ENCODE measurements around the gene IQSEC1. TPM values are rescaled to one million over a fixed set of nuclear protein-coding genes. Genes with fewer than 3 reads are reported as not detected.

Gene IQSEC1
- polyA plus RNA-seq, 4 donors: 1.1 to 24.8 (median 7.8) TPM

DNA sequence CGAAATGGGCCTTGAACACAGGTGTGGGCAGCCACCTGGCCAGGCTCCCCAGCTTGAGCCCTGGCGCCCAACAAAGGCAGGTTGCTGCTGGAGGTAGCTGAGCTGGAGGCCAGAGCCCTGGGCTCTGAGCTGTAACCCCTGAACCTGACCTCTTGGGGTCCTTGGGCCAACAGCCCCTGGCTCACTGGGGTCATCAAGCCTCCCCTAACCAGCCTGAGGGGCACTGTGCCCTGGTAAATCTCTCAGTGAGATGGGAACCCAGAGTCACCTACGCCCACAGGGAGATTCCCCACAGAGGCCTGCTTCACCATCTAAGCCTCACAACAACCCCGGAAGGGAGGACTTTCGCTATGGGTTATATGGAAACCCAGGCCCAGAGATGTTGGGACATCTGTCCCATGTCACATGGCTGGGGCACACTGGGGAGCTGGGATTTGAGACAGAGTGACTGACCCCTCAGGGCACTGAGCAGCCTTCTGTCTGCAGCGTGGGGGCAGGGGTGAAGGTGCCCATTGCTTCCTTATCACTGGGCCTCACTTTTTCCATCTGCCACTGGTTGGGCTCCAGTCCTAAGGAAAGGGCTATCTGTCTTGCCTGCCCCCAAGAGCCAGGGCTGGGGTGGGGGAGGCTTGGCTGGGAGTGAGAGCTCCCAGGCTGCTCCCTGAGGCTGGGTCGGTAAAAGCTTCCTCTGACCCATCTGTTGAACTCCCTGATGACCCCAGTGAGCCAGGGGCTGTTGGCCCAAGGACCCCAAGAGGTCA, 59.1 kb downstream of the IQSEC1 start:
- peaks cover 0 to 4% (median 0%) of the 10 kb centered on the region in 3 donors for H3K27me3 ChIP-seq (ENCODE audit: control insufficient read depth in 3 of 3, insufficient read depth in 3 of 3, low read length in 3 of 3)
- no peak overlapping the region for H3K4me3 ChIP-seq (ENCODE audit: low read depth in 1 of 3, low read length in 3 of 3)
- WGBS, 3 donors: 82 to 91% (median 90%) methylated on average over 7 of the region's 7 CpGs
- H3K27ac ChIP-seq (ENCODE audit: low read depth in 1 of 3, low read length in 2 of 3): peak overlapping the region in 2 of 3 donors; percentile 15 to 96
- H3K9me3 ChIP-seq (ENCODE audit: control insufficient read depth in 2 of 2, insufficient read depth in 1 of 2, low read depth in 1 of 2, low read length in 1 of 2): no peaks in the 10 kb centered on the region
- H3K4me1 ChIP-seq (ENCODE audit: control insufficient read depth in 3 of 3, insufficient read depth in 2 of 3, low read depth in 1 of 3, low read length in 2 of 3): peaks cover 0 to 28% (median 3%) of the 10 kb centered on the region in 3 donors
- no peaks in the 10 kb centered on the region for H3K36me3 ChIP-seq (ENCODE audit: control insufficient read depth in 3 of 3, insufficient read depth in 2 of 3, low read depth in 1 of 3, low read length in 3 of 3)
- no peak for DNase-seq
- no peak for FAIRE-seq

DNA sequence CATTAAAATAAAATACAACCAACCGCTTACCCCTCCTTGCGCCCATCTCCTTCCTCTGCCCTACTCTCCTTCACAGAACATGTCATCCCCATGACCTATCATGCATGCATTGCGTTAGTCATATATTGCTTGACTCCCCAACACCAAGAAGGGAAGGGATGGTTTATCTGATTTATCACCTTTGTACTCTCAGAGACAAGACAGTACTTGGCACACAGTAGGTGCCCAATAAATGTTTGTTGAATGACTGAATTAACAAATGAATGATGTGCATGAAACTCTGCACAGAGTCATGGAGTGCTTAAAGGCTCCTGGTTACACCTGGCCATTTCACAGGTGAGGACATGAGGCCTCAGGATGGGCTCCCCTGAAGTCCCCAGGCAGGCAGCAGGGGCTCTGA, 59.7 kb downstream of the IQSEC1 start:
- Histone ChIP-seq H3K36me3 (ENCODE audit: control insufficient read depth in 3 of 3, insufficient read depth in 2 of 3, low read depth in 1 of 3, low read length in 3 of 3) (peaks cover 0 to 3% (median 0%) of the 10 kb centered on the region in 3 donors), H3K4me3 (ENCODE audit: low read depth in 1 of 3, low read length in 3 of 3) (no peak overlapping the region), H3K27me3 (ENCODE audit: control insufficient read depth in 3 of 3, insufficient read depth in 3 of 3, low read length in 3 of 3) (peaks cover 0 to 4% (median 0%) of the 10 kb centered on the region in 3 donors), H3K9me3 (ENCODE audit: control insufficient read depth in 2 of 2, insufficient read depth in 1 of 2, low read depth in 1 of 2, low read length in 1 of 2) (no peaks in the 10 kb centered on the region), H3K27ac (ENCODE audit: low read depth in 1 of 3, low read length in 2 of 3) (peak overlapping the region in 1 of 3 donors; percentile 96), H3K4me1 (ENCODE audit: control insufficient read depth in 3 of 3, insufficient read depth in 2 of 3, low read depth in 1 of 3, low read length in 2 of 3) (peaks cover 0 to 23% (median 3%) of the 10 kb centered on the region in 3 donors)
- WGBS, 3 donors: 90 to 96% (median 90%) methylated on average over 3 of the region's 3 CpGs
- no peak for FAIRE-seq
- no peak for DNase-seq

DNA sequence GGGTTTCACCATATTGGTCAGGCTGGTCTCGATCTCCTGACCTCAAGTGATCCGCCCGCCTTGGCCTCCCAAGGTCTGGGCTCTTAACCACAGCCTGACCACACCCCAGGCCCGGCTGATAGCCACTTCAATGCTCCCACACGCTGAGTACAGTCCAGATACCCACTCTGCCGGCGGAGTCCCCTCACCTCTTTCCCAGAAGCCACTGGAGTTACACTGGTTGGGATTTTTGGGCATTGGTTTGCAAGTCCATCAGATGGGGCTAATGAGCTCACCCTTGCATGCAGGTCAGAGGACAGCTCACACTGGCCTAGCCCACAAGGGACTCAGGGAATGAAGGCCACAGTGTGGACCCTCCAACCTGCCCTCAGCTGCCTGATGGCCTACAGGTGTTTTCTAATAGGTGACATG, 60.1 kb downstream of the IQSEC1 start:
- Histone ChIP-seq H3K4me3 (ENCODE audit: low read depth in 1 of 3, low read length in 3 of 3) (no peak overlapping the region), H3K27me3 (ENCODE audit: control insufficient read depth in 3 of 3, insufficient read depth in 3 of 3, low read length in 3 of 3) (peaks cover 0 to 3% (median 0%) of the 10 kb centered on the region in 3 donors), H3K4me1 (ENCODE audit: control insufficient read depth in 3 of 3, insufficient read depth in 2 of 3, low read depth in 1 of 3, low read length in 2 of 3) (peaks cover 0 to 20% (median 3%) of the 10 kb centered on the region in 3 donors), H3K36me3 (ENCODE audit: control insufficient read depth in 3 of 3, insufficient read depth in 2 of 3, low read depth in 1 of 3, low read length in 3 of 3) (peaks cover 0 to 3% (median 0%) of the 10 kb centered on the region in 3 donors), H3K27ac (ENCODE audit: low read depth in 1 of 3, low read length in 2 of 3) (peak overlapping the region in 1 of 3 donors; percentile 96), H3K9me3 (ENCODE audit: control insufficient read depth in 2 of 2, insufficient read depth in 1 of 2, low read depth in 1 of 2, low read length in 1 of 2) (no peaks in the 10 kb centered on the region)
- FAIRE-seq (no peak), DNase-seq (no peak)
- 69 to 87% (median 80%) methylated on average over 7 of the region's 7 CpGs for WGBS, 3 donors

DNA sequence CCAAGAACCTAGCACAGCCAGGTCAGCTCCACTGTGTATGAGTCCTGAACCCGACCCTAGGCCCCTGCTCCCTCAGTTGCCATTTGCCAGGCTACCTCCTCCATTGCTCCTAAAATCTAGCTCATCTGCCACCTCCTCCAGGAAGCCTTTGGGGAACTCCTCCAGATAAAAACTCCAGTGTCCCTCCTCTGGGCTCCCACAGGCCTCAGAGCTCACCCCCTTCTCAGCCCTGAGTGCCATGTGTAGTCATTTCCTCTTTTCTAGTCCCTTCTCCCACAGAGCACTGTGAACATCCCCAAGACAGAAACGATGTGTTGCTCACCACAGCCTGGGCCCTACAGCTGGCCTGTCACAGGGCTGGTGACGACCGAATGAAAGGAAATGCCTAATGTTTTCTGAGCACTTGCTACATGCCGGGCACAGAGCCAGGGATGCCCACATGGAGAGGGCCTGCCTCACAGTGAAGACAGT, 61.0 kb downstream of the IQSEC1 start:
- H3K27me3 ChIP-seq (ENCODE audit: control insufficient read depth in 3 of 3, insufficient read depth in 3 of 3, low read length in 3 of 3): peaks cover 0 to 2% (median 0%) of the 10 kb centered on the region in 3 donors
- DNase-seq (peak in 1 of 2 donors; percentile 22), FAIRE-seq (no peak)
- H3K4me1 ChIP-seq (ENCODE audit: control insufficient read depth in 3 of 3, insufficient read depth in 2 of 3, low read depth in 1 of 3, low read length in 2 of 3): peaks cover 0 to 18% (median 3%) of the 10 kb centered on the region in 3 donors
- peak overlapping the region; percentile 42 to 94 (median 59) for H3K27ac ChIP-seq (ENCODE audit: low read depth in 1 of 3, low read length in 2 of 3)
- no peaks in the 10 kb centered on the region for H3K9me3 ChIP-seq (ENCODE audit: control insufficient read depth in 2 of 2, insufficient read depth in 1 of 2, low read depth in 1 of 2, low read length in 1 of 2)
- H3K36me3 ChIP-seq (ENCODE audit: control insufficient read depth in 3 of 3, insufficient read depth in 2 of 3, low read depth in 1 of 3, low read length in 3 of 3): peaks cover 0 to 3% (median 0%) of the 10 kb centered on the region in 3 donors
- 47 to 63% (median 49%) methylated on average over 5 of the region's 5 CpGs for WGBS, 3 donors
- no peak overlapping the region for H3K4me3 ChIP-seq (ENCODE audit: low read depth in 1 of 3, low read length in 3 of 3)

DNA sequence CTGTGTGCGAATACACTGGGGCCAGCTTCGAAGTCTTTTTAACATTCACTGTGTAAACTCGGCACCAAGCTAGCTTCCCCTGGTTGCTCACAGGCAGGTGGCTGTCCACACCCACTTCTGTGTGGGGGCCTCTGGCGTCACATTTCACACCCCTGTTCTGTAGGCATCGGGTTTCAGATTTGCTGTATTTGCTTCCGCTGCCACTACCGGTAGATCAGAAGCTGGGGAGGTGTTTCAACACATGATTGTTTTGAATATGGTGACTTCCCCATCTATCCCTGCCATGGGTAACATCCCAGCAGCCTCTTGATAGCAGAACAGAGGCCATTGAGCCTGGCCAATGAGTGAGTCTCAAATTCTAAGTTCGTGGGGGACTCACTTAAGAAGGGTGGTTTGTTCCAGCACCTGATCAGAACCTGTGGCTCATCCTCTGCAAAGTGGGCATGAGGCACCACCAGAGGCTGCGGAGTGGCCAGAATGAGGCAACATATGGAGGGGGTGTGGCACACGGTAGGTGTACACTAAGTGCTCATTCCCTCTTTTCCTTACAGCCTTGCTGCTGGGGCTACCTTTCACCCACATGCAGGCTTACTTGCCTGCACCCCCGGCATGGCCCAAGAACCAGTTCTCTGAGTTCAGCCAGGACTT, 61.5 kb downstream of the IQSEC1 start:
- Histone ChIP-seq H3K36me3 (ENCODE audit: control insufficient read depth in 3 of 3, insufficient read depth in 2 of 3, low read depth in 1 of 3, low read length in 3 of 3) (peaks cover 0 to 3% (median 0%) of the 10 kb centered on the region in 3 donors), H3K27me3 (ENCODE audit: control insufficient read depth in 3 of 3, insufficient read depth in 3 of 3, low read length in 3 of 3) (peaks cover 0 to 2% (median 0%) of the 10 kb centered on the region in 3 donors), H3K9me3 (ENCODE audit: control insufficient read depth in 2 of 2, insufficient read depth in 1 of 2, low read depth in 1 of 2, low read length in 1 of 2) (no peaks in the 10 kb centered on the region), H3K4me3 (ENCODE audit: low read depth in 1 of 3, low read length in 3 of 3) (no peak overlapping the region), H3K27ac (ENCODE audit: low read depth in 1 of 3, low read length in 2 of 3) (peak overlapping the region; percentile 42 to 94 (median 59)), H3K4me1 (ENCODE audit: control insufficient read depth in 3 of 3, insufficient read depth in 2 of 3, low read depth in 1 of 3, low read length in 2 of 3) (peaks cover 0 to 18% (median 3%) of the 10 kb centered on the region in 3 donors)
- FAIRE-seq (no peak), DNase-seq (peak; percentile 56 to 63)
- 37 to 51% (median 38%) methylated on average over 11 of the region's 11 CpGs for WGBS, 3 donors

DNA sequence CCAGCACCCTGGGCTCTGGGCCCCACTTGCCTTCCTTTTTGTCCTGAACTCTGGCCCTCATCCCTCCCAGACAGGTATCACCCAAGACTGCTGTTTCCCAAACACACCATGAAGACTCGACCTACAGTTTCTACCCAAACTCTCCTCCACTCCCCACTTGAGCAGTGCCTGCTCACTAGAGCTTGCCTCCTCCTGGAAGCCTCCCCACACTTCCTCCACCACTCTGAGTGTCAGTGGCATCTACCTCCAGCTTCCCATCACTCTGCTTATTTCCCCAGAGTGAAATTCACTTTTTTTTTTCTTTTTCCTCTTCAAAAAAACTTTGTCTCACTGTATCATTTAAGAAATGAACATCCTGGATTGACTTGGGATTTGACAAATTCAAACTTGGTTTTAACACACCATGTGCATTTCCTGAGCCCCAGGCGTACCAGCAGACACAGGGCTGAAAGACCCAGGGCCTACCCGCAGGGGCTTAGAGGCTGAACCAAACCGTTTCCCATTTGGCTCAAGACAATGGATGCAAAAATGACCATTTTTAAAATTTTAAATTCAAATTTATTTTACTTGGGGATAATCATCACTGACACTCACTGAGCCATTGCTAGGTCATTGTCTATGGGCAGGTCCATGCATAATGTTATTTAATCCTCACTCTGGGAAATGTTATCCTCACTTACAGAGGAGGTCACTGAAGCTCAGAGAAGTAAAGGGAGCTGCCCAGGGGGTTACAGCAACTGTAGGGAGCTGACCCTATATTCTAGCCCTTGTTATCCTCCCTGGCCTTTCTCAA, 62.3 kb downstream of the IQSEC1 start:
- Histone ChIP-seq H3K4me3 (ENCODE audit: low read depth in 1 of 3, low read length in 3 of 3) (no peak overlapping the region), H3K36me3 (ENCODE audit: control insufficient read depth in 3 of 3, insufficient read depth in 2 of 3, low read depth in 1 of 3, low read length in 3 of 3) (peaks cover 0 to 3% (median 0%) of the 10 kb centered on the region in 3 donors), H3K4me1 (ENCODE audit: control insufficient read depth in 3 of 3, insufficient read depth in 2 of 3, low read depth in 1 of 3, low read length in 2 of 3) (peaks cover 0 to 17% (median 3%) of the 10 kb centered on the region in 3 donors), H3K27ac (ENCODE audit: low read depth in 1 of 3, low read length in 2 of 3) (peak overlapping the region in 2 of 3 donors; percentile 20 to 73), H3K27me3 (ENCODE audit: control insufficient read depth in 3 of 3, insufficient read depth in 3 of 3, low read length in 3 of 3) (peaks cover 0 to 2% (median 0%) of the 10 kb centered on the region in 3 donors), H3K9me3 (ENCODE audit: control insufficient read depth in 2 of 2, insufficient read depth in 1 of 2, low read depth in 1 of 2, low read length in 1 of 2) (no peaks in the 10 kb centered on the region)
- FAIRE-seq (no peak), DNase-seq (no peak)
- WGBS, 3 donors: 75 to 77% (median 76%) methylated on average over 4 of the region's 4 CpGs

DNA sequence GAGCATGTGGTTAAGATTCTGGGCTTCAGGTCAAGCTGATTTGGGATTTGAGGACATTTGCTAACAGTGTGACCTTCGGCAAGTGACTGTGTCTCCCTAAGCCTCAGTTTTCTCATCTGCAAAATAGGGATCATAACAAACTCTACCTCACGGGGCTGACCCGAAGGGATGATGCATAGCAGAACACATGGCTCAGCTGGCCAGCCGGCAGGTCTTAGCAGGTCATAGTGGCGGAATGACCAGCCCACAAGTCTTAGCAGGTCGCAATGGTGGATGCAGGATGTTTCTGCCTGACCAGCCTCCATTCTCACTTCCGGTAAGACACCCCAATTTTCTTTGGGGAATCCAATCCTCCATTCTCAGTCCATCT, 63.3 kb downstream of the IQSEC1 start:
- H3K27me3 ChIP-seq (ENCODE audit: control insufficient read depth in 3 of 3, insufficient read depth in 3 of 3, low read length in 3 of 3): peaks cover 0 to 2% (median 0%) of the 10 kb centered on the region in 3 donors
- no peak overlapping the region for H3K4me3 ChIP-seq (ENCODE audit: low read depth in 1 of 3, low read length in 3 of 3)
- H3K36me3 ChIP-seq (ENCODE audit: control insufficient read depth in 3 of 3, insufficient read depth in 2 of 3, low read depth in 1 of 3, low read length in 3 of 3): peaks cover 0 to 3% (median 0%) of the 10 kb centered on the region in 3 donors
- FAIRE-seq: no peak
- H3K4me1 ChIP-seq (ENCODE audit: control insufficient read depth in 3 of 3, insufficient read depth in 2 of 3, low read depth in 1 of 3, low read length in 2 of 3): peaks cover 0 to 9% (median 0%) of the 10 kb centered on the region in 3 donors
- H3K27ac ChIP-seq (ENCODE audit: low read depth in 1 of 3, low read length in 2 of 3): peak overlapping the region in 1 of 3 donors; percentile 13
- H3K9me3 ChIP-seq (ENCODE audit: control insufficient read depth in 2 of 2, insufficient read depth in 1 of 2, low read depth in 1 of 2, low read length in 1 of 2): no peaks in the 10 kb centered on the region
- 88 to 94% (median 93%) methylated on average over 7 of the region's 7 CpGs for WGBS, 3 donors
- DNase-seq: no peak

Data from small intestine (tissue), 7 donors.